Measurements from ENCODE around the gene PRSS3.
"Not testable (repeated sequence)": the region's sequence is repeated elsewhere in the genome, so short reads cannot be mapped to it uniquely, and the experiment has no call there.

Gene PRSS3

GRCh38 chr9:33823801-33824200, 28.4 kb downstream of the PRSS3 start:
- Histone ChIP-seq H3K27ac (ENCODE audit: low read depth, low read length) (peak overlapping the region; percentile 15; the same call in 1 of the 2 replicates), H3F3A (ENCODE audit: insufficient read depth) (peaks cover 45% of the 10 kb centered on the region), H2AFZ (ENCODE audit: low read depth, low read length, severe bottlenecking) (no peak overlapping the region), H3K9me3 (ENCODE audit: insufficient read depth, low read length) (no peaks in the 10 kb centered on the region), H3K9ac (ENCODE audit: low read length) (no peak overlapping the region), H3K4me3 (ENCODE audit: insufficient read depth, low read length, poor library complexity, severe bottlenecking) (no peak overlapping the region), H3K27me3 (ENCODE audit: low read length) (no peaks in the 10 kb centered on the region), H4K20me1 (ENCODE audit: low read depth, low read length) (no peaks in the 10 kb centered on the region), H3K4me2 (ENCODE audit: low read depth, low read length, poor library complexity, severe bottlenecking) (peak overlapping the region; percentile 1), H3K36me3 (ENCODE audit: low read length) (peaks cover 17% of the 10 kb centered on the region), H3K9me2 (replicated peaks; ENCODE audit: insufficient read depth, low read length) (no peaks in the 10 kb centered on the region), H3K79me2 (ENCODE audit: insufficient read depth, low read length) (peaks cover 100% of the 10 kb centered on the region)
- TF ChIP-seq EZH2phosphoT487 (conservative IDR thresholded peaks at IDR 0.05; ENCODE audit: low read length) (no peak), CTCF (IDR thresholded peaks at IDR 0.05; ENCODE audit: insufficient read depth, low read length, poor library complexity, severe bottlenecking) (no peak)

GRCh38 chr9:33827285-33827684, 31.9 kb downstream of the PRSS3 start:
- H3K9ac ChIP-seq (ENCODE audit: low read length); H3K4me2 ChIP-seq (ENCODE audit: low read depth, low read length, poor library complexity, severe bottlenecking); H4K20me1 ChIP-seq (ENCODE audit: low read depth, low read length); H3K27ac ChIP-seq (ENCODE audit: low read depth, low read length); H2AFZ ChIP-seq (ENCODE audit: low read depth, low read length, severe bottlenecking); H3K4me3 ChIP-seq (ENCODE audit: insufficient read depth, low read length, poor library complexity, severe bottlenecking); H3K36me3 ChIP-seq (ENCODE audit: low read length); H3K9me2 ChIP-seq (replicated peaks; ENCODE audit: insufficient read depth, low read length); H3K27me3 ChIP-seq (ENCODE audit: low read length); H3K9me3 ChIP-seq (ENCODE audit: insufficient read depth, low read length): not testable (repeated sequence)
- Histone ChIP-seq H3F3A (ENCODE audit: insufficient read depth) (peaks cover 40% of the 10 kb centered on the region), H3K79me2 (ENCODE audit: insufficient read depth, low read length) (peaks cover 100% of the 10 kb centered on the region)

- peaks cover 100% of the 10 kb centered on the region for H3K79me2 ChIP-seq (ENCODE audit: insufficient read depth, low read length)
- H3K4me3 ChIP-seq (ENCODE audit: insufficient read depth, low read length, poor library complexity, severe bottlenecking); H3K9ac ChIP-seq (ENCODE audit: low read length); H3K36me3 ChIP-seq (ENCODE audit: low read length); H2AFZ ChIP-seq (ENCODE audit: low read depth, low read length, severe bottlenecking); H3K9me2 ChIP-seq (replicated peaks; ENCODE audit: insufficient read depth, low read length); H3K27me3 ChIP-seq (ENCODE audit: low read length); H3K9me3 ChIP-seq (ENCODE audit: insufficient read depth, low read length); H4K20me1 ChIP-seq (ENCODE audit: low read depth, low read length): not testable (repeated sequence)
- peak overlapping the region; percentile 27 for H3K27ac ChIP-seq (ENCODE audit: low read depth, low read length)
- H3K4me2 ChIP-seq (ENCODE audit: low read depth, low read length, poor library complexity, severe bottlenecking) = peak overlapping the region; percentile 26
- H3F3A ChIP-seq (ENCODE audit: insufficient read depth) = peaks cover 47% of the 10 kb centered on the region
Observed at GRCh38 chr9:33829641-33830230, 34.4 kb downstream of the PRSS3 start.

GRCh38 chr9:33835625-33836260, 40.4 kb downstream of the PRSS3 start:
- TF ChIP-seq CTCF (IDR thresholded peaks at IDR 0.05; ENCODE audit: insufficient read depth, low read length, poor library complexity, severe bottlenecking) (no peak), EZH2phosphoT487 (conservative IDR thresholded peaks at IDR 0.05; ENCODE audit: low read length) (no peak)
- H2AFZ ChIP-seq (ENCODE audit: low read depth, low read length, severe bottlenecking) = no peak overlapping the region
- peak overlapping the region; percentile 21 for H3K4me3 ChIP-seq (ENCODE audit: insufficient read depth, low read length, poor library complexity, severe bottlenecking)
- H3K36me3 ChIP-seq (ENCODE audit: low read length) = 0 out of 2 replicates have a peak, but pooled peaks cover 3% of the 10 kb centered on the region
- H4K20me1 ChIP-seq (ENCODE audit: low read depth, low read length) = no peaks in the 10 kb centered on the region
- no peaks in the 10 kb centered on the region for H3K9me2 ChIP-seq (replicated peaks; ENCODE audit: insufficient read depth, low read length)
- H3K27me3 ChIP-seq (ENCODE audit: low read length) = no peaks in the 10 kb centered on the region
- peak overlapping the region; percentile 78 for H3K4me2 ChIP-seq (ENCODE audit: low read depth, low read length, poor library complexity, severe bottlenecking)
- peak overlapping the region; percentile 94 for H3K27ac ChIP-seq (ENCODE audit: low read depth, low read length)
- H3K9ac ChIP-seq (ENCODE audit: low read length) = peak overlapping the region; percentile 28
- H3F3A ChIP-seq (ENCODE audit: insufficient read depth) = peaks cover 76% of the 10 kb centered on the region
- peaks cover 99% of the 10 kb centered on the region for H3K79me2 ChIP-seq (ENCODE audit: insufficient read depth, low read length)
- H3K9me3 ChIP-seq (ENCODE audit: insufficient read depth, low read length) = no peaks in the 10 kb centered on the region

- not testable (repeated sequence) for H3K4me3 ChIP-seq (ENCODE audit: insufficient read depth, low read length, poor library complexity, severe bottlenecking); H3K9me3 ChIP-seq (ENCODE audit: insufficient read depth, low read length); H3K36me3 ChIP-seq (ENCODE audit: low read length); H3K9me2 ChIP-seq (replicated peaks; ENCODE audit: insufficient read depth, low read length); H2AFZ ChIP-seq (ENCODE audit: low read depth, low read length, severe bottlenecking); H4K20me1 ChIP-seq (ENCODE audit: low read depth, low read length); H3K27me3 ChIP-seq (ENCODE audit: low read length)
- Histone ChIP-seq H3K9ac (ENCODE audit: low read length) (peak overlapping the region; percentile 28), H3K27ac (ENCODE audit: low read depth, low read length) (peak overlapping the region; percentile 94), H3K79me2 (ENCODE audit: insufficient read depth, low read length) (peaks cover 99% of the 10 kb centered on the region), H3F3A (ENCODE audit: insufficient read depth) (peaks cover 72% of the 10 kb centered on the region), H3K4me2 (ENCODE audit: low read depth, low read length, poor library complexity, severe bottlenecking) (peak overlapping the region; percentile 78)
Observed at GRCh38 chr9:33836261-33836660, 40.9 kb downstream of the PRSS3 start.

Data from SU-DHL-6 (cell line).